NB4 (cell line): ENCODE measurements around the gene DNAJC7.

ENCODE experiments used
- CTCF ChIP-seq: IDR thresholded peaks from one replicate; pipeline ENCODE4 v1.5.1; 2012; ENCODE audit warnings: low read depth, low read length
- MAX ChIP-seq: IDR thresholded peaks from 2 replicates; pipeline ENCODE4 v1.6.1; 2011; ENCODE audit warnings: low read depth, low read length
- MYC ChIP-seq: IDR thresholded peaks from 2 replicates; pipeline ENCODE4 v1.6.1; 2011; ENCODE audit warnings: low read depth, low read length
- POLR2A ChIP-seq: IDR thresholded peaks from 2 replicates; pipeline ENCODE4 v1.6.1; 2011; ENCODE audit warnings: mild to moderate bottlenecking; ENCODE audit not compliant: insufficient read length; ENCODE audit errors: extremely low read depth

DNA sequence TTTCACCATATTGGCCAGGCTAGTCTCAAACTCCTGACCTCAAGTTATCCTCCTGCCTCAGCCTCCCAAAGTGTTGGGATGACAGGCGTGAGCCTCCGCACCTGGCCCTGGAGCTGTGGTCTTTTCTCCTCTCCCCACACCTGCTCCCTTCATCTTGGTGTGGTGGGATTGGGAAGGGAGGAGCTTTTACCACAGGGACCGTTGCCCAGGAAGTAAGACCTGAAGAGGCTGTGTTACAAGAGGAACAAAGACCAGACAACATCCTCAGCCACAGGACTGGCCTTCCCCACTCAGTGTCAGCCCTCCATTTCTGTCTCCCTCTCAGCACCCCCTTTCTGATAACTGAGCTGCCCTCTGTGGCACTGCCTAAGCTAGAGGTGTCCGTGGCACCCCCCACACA is 42.6 kb upstream of the DNAJC7 start:
- TF ChIP-seq CTCF (no peak), POLR2A (no peak), MAX (no peak), MYC (no peak)
